Spleen (tissue), 7 donors: ENCODE measurements around the gene SYNRG.

Source experiments
- POLR2A ChIP-seq, 3 donors: fragments of 450-650 bp; IDR thresholded peaks; one replicate each; pipeline ENCODE4 v1.5.1; 2017; ENCODE audit warnings: antibody characterized with exemption in 3 of 3, mild to moderate bottlenecking in 1 of 3
- TF ChIP-seq, protein P1 (sequence below), 11 experiments: fragments of 200-600 bp in 7 of 11; fragments of 450-650 bp in 4 of 11; sonication (generic) in 4 of 11; IDR thresholded peaks in 8 of 11; conservative IDR thresholded peaks in 3 of 11; 1 replicate in 7 of 11; 2 replicates in 4 of 11; pipeline versions ENCODE4 v1.4.0 to v1.8.0; 2016 to 2021; ENCODE audit warnings: antibody characterized with exemption in 11 of 11, inconsistent platforms in 4 of 11, mild to moderate bottlenecking in 1 of 11
- donor health status: DM: no; HTN: no; CAD: no; lungs with moderate emphysema.
- donor health status: DM: no; HTN: no; CAD: no.
- donor health status: DM: no; HTN: no; CAD: no.

GRCh38 chr17:37492167-37492566, 117.1 kb downstream of the SYNRG start:
- TF ChIP-seq, protein P1, sequence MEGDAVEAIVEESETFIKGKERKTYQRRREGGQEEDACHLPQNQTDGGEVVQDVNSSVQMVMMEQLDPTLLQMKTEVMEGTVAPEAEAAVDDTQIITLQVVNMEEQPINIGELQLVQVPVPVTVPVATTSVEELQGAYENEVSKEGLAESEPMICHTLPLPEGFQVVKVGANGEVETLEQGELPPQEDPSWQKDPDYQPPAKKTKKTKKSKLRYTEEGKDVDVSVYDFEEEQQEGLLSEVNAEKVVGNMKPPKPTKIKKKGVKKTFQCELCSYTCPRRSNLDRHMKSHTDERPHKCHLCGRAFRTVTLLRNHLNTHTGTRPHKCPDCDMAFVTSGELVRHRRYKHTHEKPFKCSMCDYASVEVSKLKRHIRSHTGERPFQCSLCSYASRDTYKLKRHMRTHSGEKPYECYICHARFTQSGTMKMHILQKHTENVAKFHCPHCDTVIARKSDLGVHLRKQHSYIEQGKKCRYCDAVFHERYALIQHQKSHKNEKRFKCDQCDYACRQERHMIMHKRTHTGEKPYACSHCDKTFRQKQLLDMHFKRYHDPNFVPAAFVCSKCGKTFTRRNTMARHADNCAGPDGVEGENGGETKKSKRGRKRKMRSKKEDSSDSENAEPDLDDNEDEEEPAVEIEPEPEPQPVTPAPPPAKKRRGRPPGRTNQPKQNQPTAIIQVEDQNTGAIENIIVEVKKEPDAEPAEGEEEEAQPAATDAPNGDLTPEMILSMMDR (IDR thresholded peaks at IDR 0.05 in 8 of 11, conservative IDR thresholded peaks at IDR 0.05 in 3 of 11), result no peak
- no peak for TF ChIP-seq POLR2A (IDR thresholded peaks at IDR 0.05)
